Loucy (cell line): Measurements from ENCODE around the gene LTBP1.
A peak's percentile ranks its signal among the peaks of the same experiment; 100 is the strongest.

Source experiments
- H2AFZ ChIP-seq: fragments of 200-600 bp; sonication (generic); 2 replicates; pipeline ENCODE4 v1.6.0; 2016; ENCODE audit warnings: antibody characterized with exemption, mild to moderate bottlenecking, low read length, moderate library complexity
- H3F3A ChIP-seq: fragments of 200-600 bp; 2 replicates; pipeline ENCODE4 v1.6.0; 2016; ENCODE audit warnings: antibody characterized with exemption, low read depth, mild to moderate bottlenecking
- H3K27me3 ChIP-seq: fragments of 200-600 bp; sonication (generic); 2 replicates; pipeline ENCODE4 v1.6.1; 2014; ENCODE audit warnings: low read length, mild to moderate bottlenecking; ENCODE audit not compliant: insufficient read depth, poor library complexity, severe bottlenecking
- H3K36me3 ChIP-seq: fragments of 200-600 bp; sonication (generic); 2 replicates; pipeline ENCODE4 v1.6.1; 2016; ENCODE audit warnings: low read length; ENCODE audit not compliant: insufficient read depth
- H3K4me1 ChIP-seq: fragments of 200-600 bp; sonication (generic); 2 replicates; pipeline ENCODE4 v1.5.1; 2014; ENCODE audit warnings: low read length, mild to moderate bottlenecking; ENCODE audit not compliant: insufficient read depth, poor library complexity, severe bottlenecking
- H3K4me2 ChIP-seq: fragments of 200-600 bp; sonication (generic); 2 replicates; pipeline ENCODE4 v1.6.0; 2014; ENCODE audit warnings: antibody characterized with exemption, low read length, low read depth, mild to moderate bottlenecking; ENCODE audit not compliant: poor library complexity, severe bottlenecking
- H3K4me3 ChIP-seq: fragments of 200-600 bp; sonication (generic); 2 replicates; pipeline ENCODE4 v1.5.1; 2014; ENCODE audit warnings: low read length, mild to moderate bottlenecking, mixed read lengths; ENCODE audit not compliant: poor library complexity, severe bottlenecking
- H3K79me2 ChIP-seq: fragments of 200-600 bp; sonication (generic); 2 replicates; pipeline ENCODE4 v1.6.1; 2014; ENCODE audit warnings: low read length; ENCODE audit not compliant: insufficient read depth
- H3K9ac ChIP-seq: fragments of 200-600 bp; sonication (generic); 2 replicates; pipeline ENCODE4 v1.6.0; 2014; ENCODE audit warnings: mild to moderate bottlenecking, low read depth, low read length, moderate library complexity; ENCODE audit not compliant: poor library complexity, severe bottlenecking
- H3K9me2 ChIP-seq: fragments of 200-600 bp; sonication (generic); replicated peaks from 2 replicates; pipeline ENCODE4 v1.6.1; 2016; ENCODE audit warnings: low read depth, low read length, mixed read lengths
- H3K9me3 ChIP-seq: fragments of 200-600 bp; sonication (generic); 2 replicates; pipeline ENCODE4 v1.6.1; 2014; ENCODE audit warnings: mild to moderate bottlenecking, antibody characterized with exemption, low read length, low read depth; ENCODE audit not compliant: insufficient read depth
- H4K20me1 ChIP-seq: fragments of 200-600 bp; sonication (generic); 2 replicates; pipeline ENCODE4 v1.6.0; 2014; ENCODE audit warnings: antibody characterized with exemption, low read length, mild to moderate bottlenecking; ENCODE audit not compliant: insufficient read depth, poor library complexity, severe bottlenecking
- CTCF ChIP-seq: fragments of 200-600 bp; sonication (generic); conservative IDR thresholded peaks from 2 replicates; pipeline ENCODE4 v1.5.1; 2014; ENCODE audit warnings: mild to moderate bottlenecking, antibody characterized with exemption, low read length
- EZH2phosphoT487 ChIP-seq: fragments of 200-600 bp; IDR thresholded peaks from 2 replicates; pipeline ENCODE4 v1.6.1; 2018; ENCODE audit warnings: antibody characterized with exemption, mild to moderate bottlenecking, moderate library complexity, borderline replicate concordance

LTBP1 gene

DNA sequence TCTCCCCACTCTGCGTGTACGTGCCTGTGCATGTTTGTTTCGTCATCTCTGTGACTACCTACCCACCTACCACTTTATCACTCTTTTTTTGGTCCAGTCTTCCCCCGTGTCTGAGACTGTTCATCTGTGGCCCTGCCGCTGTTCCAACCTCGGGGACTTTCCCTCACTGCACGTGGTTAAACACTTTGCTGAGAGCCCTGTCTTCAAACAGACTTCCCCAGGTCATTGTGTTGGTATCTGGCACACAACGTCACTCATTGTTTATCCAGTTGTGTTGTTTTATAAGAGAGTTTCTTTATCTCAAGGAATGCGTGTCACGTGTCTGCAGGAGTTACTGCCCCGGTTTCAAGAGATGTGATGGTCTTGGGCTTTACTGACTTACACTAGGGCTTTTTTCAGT is 267.7 kb downstream of the LTBP1 start:
- Histone ChIP-seq H3K27me3 (no peaks in the 10 kb centered on the region), H3K4me2 (peak overlapping the region; percentile 36), H4K20me1 (no peaks in the 10 kb centered on the region), H3K36me3 (no peaks in the 10 kb centered on the region), H3K9ac (peak overlapping the region; percentile 52), H3K9me2 (no peaks in the 10 kb centered on the region), H3K4me3 (peak overlapping the region; percentile 1), H2AFZ (no peak overlapping the region), H3F3A (peaks cover 14% of the 10 kb centered on the region), H3K9me3 (no peaks in the 10 kb centered on the region), H3K79me2 (no peaks in the 10 kb centered on the region), H3K4me1 (peaks cover 85% of the 10 kb centered on the region)
- no peak for TF ChIP-seq EZH2phosphoT487
- no peak for TF ChIP-seq CTCF

GRCh38 chr2:33214857-33215256 is 268.1 kb downstream of the LTBP1 start:
- Histone ChIP-seq H4K20me1 (no peaks in the 10 kb centered on the region), H2AFZ (no peak overlapping the region), H3K4me2 (peak overlapping the region; percentile 36), H3K4me3 (peak overlapping the region; percentile 1), H3K27me3 (no peaks in the 10 kb centered on the region), H3K9me3 (no peaks in the 10 kb centered on the region), H3K9me2 (no peaks in the 10 kb centered on the region), H3K36me3 (no peaks in the 10 kb centered on the region), H3F3A (peaks cover 10% of the 10 kb centered on the region), H3K4me1 (peaks cover 85% of the 10 kb centered on the region), H3K9ac (peak overlapping the region; percentile 52), H3K79me2 (no peaks in the 10 kb centered on the region)
- no peak for TF ChIP-seq CTCF
- TF ChIP-seq EZH2phosphoT487 = no peak

- peak overlapping the region; percentile 1 for H3K4me3 ChIP-seq
- peak overlapping the region; percentile 52 for H3K9ac ChIP-seq
- H3F3A ChIP-seq = peaks cover 8% of the 10 kb centered on the region
- no peaks in the 10 kb centered on the region for H3K36me3 ChIP-seq
- H3K4me2 ChIP-seq = peak overlapping the region; percentile 36
- H3K9me3 ChIP-seq = no peaks in the 10 kb centered on the region
- TF ChIP-seq CTCF (peak; percentile 52), EZH2phosphoT487 (no peak)
- no peaks in the 10 kb centered on the region for H4K20me1 ChIP-seq
- H3K79me2 ChIP-seq = no peaks in the 10 kb centered on the region
- H3K4me1 ChIP-seq = peaks cover 87% of the 10 kb centered on the region
- no peaks in the 10 kb centered on the region for H3K9me2 ChIP-seq
- no peaks in the 10 kb centered on the region for H3K27me3 ChIP-seq
- H2AFZ ChIP-seq = no peak overlapping the region
Measured at GRCh38 chr2:33215299-33215698, 268.5 kb downstream of the LTBP1 start.
